SU-DHL-6 (cell line): ENCODE data around the gene SLC25A19.

Experiments
- EZH2phosphoT487 ChIP-seq: fragments of 200-600 bp; sonication (generic), shearing (Covaris generic); conservative IDR thresholded peaks from 2 replicates; pipeline ENCODE4 v1.6.1; 2018; ENCODE audit warnings: mild to moderate bottlenecking, antibody characterized with exemption, low read length, moderate library complexity, mixed read lengths
- TF ChIP-seq, protein P1 (sequence below): fragments of 200-600 bp; sonication (generic); IDR thresholded peaks from one replicate; pipeline ENCODE4 v1.5.1; 2017; ENCODE audit warnings: antibody characterized with exemption, mild to moderate bottlenecking, low read length, moderate library complexity; ENCODE audit not compliant: insufficient read depth, poor library complexity, severe bottlenecking

DNA sequence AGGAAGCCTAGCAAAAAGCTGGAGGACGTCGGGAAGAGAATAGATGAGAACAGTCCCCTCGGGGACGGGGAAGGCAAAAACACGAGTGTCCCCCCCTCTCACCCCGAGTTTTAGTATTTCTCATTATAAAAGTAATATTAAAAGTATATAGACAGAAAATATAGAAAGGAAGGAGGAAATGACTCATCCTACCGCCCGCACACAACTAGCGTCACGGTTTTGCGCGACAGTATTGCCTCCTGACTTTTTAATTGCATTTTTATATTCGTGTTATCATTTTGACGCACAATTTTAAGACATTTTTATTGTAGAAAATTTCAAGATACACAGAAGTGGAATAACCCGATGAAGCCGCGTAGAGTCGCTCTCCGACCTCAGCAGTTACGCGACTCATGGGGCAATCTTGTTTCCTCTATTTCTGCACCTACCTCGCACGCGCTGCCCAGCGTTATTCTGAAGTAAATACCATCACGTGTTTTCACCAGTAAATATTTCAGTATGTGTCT is 652 bp upstream of the SLC25A19 start:
- TF ChIP-seq, protein P1, sequence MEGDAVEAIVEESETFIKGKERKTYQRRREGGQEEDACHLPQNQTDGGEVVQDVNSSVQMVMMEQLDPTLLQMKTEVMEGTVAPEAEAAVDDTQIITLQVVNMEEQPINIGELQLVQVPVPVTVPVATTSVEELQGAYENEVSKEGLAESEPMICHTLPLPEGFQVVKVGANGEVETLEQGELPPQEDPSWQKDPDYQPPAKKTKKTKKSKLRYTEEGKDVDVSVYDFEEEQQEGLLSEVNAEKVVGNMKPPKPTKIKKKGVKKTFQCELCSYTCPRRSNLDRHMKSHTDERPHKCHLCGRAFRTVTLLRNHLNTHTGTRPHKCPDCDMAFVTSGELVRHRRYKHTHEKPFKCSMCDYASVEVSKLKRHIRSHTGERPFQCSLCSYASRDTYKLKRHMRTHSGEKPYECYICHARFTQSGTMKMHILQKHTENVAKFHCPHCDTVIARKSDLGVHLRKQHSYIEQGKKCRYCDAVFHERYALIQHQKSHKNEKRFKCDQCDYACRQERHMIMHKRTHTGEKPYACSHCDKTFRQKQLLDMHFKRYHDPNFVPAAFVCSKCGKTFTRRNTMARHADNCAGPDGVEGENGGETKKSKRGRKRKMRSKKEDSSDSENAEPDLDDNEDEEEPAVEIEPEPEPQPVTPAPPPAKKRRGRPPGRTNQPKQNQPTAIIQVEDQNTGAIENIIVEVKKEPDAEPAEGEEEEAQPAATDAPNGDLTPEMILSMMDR: peak; percentile 10
- TF ChIP-seq EZH2phosphoT487: no peak
